ENCODE data around the gene VBP1. TPM values are rescaled to one million over a fixed set of nuclear protein-coding genes. Genes with fewer than 3 reads are reported as not detected.

VBP1 gene
- total RNA-seq, 1 experiment from 2014 or later, result 83.5 TPM

- DNase-seq, result no peak
- Mint-ChIP-seq H3K27me3 (ENCODE audit: low read depth) (no peaks in the 10 kb centered on the region), H3K4me3 (peak overlapping the region; percentile 81 to 92), H3K27ac (peak overlapping the region; percentile 45 to 97 (median 94)), H3K9me3 (peaks cover 54 to 58% of the 10 kb centered on the region in 2 experiments), H3K4me1 (peaks cover 8 to 13% of the 10 kb centered on the region in 2 experiments; a peak in 2 of 4 replicates), H3K36me3 (ENCODE audit: insufficient read depth in 1 of 3, low read depth in 3 of 3) (peaks cover 10 to 20% (median 13%) of the 10 kb centered on the region in 3 experiments)
- H3K18ac ChIP-seq (ENCODE audit: insufficient read length, low read depth, low read length), result no peak overlapping the region
- H3K4me1 ChIP-seq (ENCODE audit: insufficient read depth, low read length), result no peaks in the 10 kb centered on the region
- H4K5ac ChIP-seq (ENCODE audit: insufficient read length, low read depth, low read length), result no peak overlapping the region
- H3K9me3 ChIP-seq (ENCODE audit: control insufficient read depth, low read depth, low read length), result peaks cover 27% of the 10 kb centered on the region
- peak overlapping the region; percentile 63 for H3K9ac ChIP-seq (ENCODE audit: extremely low read depth, insufficient read length, low read length)
- no peak overlapping the region for H3K23ac ChIP-seq (ENCODE audit: insufficient read length, low read depth, low read length)
- no peak overlapping the region for H2BK20ac ChIP-seq (ENCODE audit: low read depth, low read length, poor library complexity, severe bottlenecking)
- WGBS (ENCODE audit: extremely low coverage, insufficient read length, low lambda C conversion rate), result no CpG with 5 or more reads among the region's 11 CpGs
- no peaks in the 10 kb centered on the region for H3K27me3 ChIP-seq (ENCODE audit: insufficient read depth, low read length)
- no peak overlapping the region for H2BK15ac ChIP-seq (ENCODE audit: low read depth, low read length)
- H4K8ac ChIP-seq (replicated peaks; ENCODE audit: insufficient read length, low read depth, low read length), result no peak overlapping the region
- H2BK120ac ChIP-seq (ENCODE audit: low read depth, low read length, poor library complexity, severe bottlenecking), result no peak overlapping the region
- no peak for TF ChIP-seq CTCF (conservative IDR thresholded peaks at IDR 0.05)
- no peaks in the 10 kb centered on the region for H3K79me1 ChIP-seq (ENCODE audit: insufficient read depth, low read depth, low read length, poor library complexity, severe bottlenecking)
- H3K23me2 ChIP-seq (ENCODE audit: insufficient read length, low read depth, low read length, poor library complexity, severe bottlenecking), result peaks cover 3% of the 10 kb centered on the region
- H3K79me2 ChIP-seq (ENCODE audit: insufficient read depth, low read length), result peaks cover 7% of the 10 kb centered on the region
- no peak overlapping the region for H2BK12ac ChIP-seq (ENCODE audit: insufficient read length, low read depth, low read length)
- no peak overlapping the region for H3K4ac ChIP-seq (ENCODE audit: low read depth, low read length)
- H3K56ac ChIP-seq (ENCODE audit: insufficient read length, low read depth, low read length), result no peak overlapping the region
- H2BK5ac ChIP-seq (ENCODE audit: insufficient read length, low read length), result no peak overlapping the region
- no peak overlapping the region for H3K27ac ChIP-seq (ENCODE audit: insufficient read length, low read depth, low read length)
- no peak overlapping the region for H2AK5ac ChIP-seq (ENCODE audit: insufficient read length, low read length)
- no peaks in the 10 kb centered on the region for H4K20me1 ChIP-seq (ENCODE audit: control insufficient read depth, insufficient read depth, insufficient read length)
- H4K91ac ChIP-seq (ENCODE audit: insufficient read length, low read depth, low read length), result no peak overlapping the region
- H3K14ac ChIP-seq (ENCODE audit: insufficient read depth, low read length), result no peak overlapping the region
- no peak overlapping the region for H3T11ph ChIP-seq (ENCODE audit: low read length)
- H2AFZ ChIP-seq (ENCODE audit: low read length), result no peak overlapping the region
- H3K4me2 ChIP-seq (ENCODE audit: insufficient read depth, insufficient read length, low read length), result peak overlapping the region; percentile 16
Measured at GRCh38 chrX:155216940-155217440, 730 bp downstream of the VBP1 start.
